K562 (cell line): Measurements from ENCODE around the gene CLNK.

Source experiments
- FIP1L1 ChIP-seq: fragments of 200-400 bp; formaldehyde crosslinking; IDR thresholded peaks from 2 replicates; pipeline ENCODE4 v1.6.1; 2018; ENCODE audit warnings: mild to moderate bottlenecking, low read depth, low read length; ENCODE audit not compliant: poor library complexity, severe bottlenecking
- KLF10 ChIP-seq: fragments of 250-450 bp; sonication (Bioruptor Pico); IDR thresholded peaks from 2 replicates; pipeline ENCODE4 v1.6.1; 2021; ENCODE audit warnings: matching md5 sums
- SAFB2 ChIP-seq: fragments of 200-400 bp; formaldehyde crosslinking; IDR thresholded peaks from 2 replicates; pipeline ENCODE4 v1.6.1; 2018; ENCODE audit warnings: borderline replicate concordance, low read length, low read depth, moderate library complexity; ENCODE audit not compliant: severe bottlenecking

- TF ChIP-seq KLF10 (CRISPR knock-in tag) = no peak
- TF ChIP-seq FIP1L1 = no peak
- no peak for TF ChIP-seq SAFB2
Observed at GRCh38 chr4:10682397-10682796, 2.2 kb downstream of the CLNK start.
